GM13977 (cell line): ENCODE results near the gene ELOA.

ENCODE experiments used
- DNase-seq: peaks from one replicate; pipeline ENCODE4 v3.0.0; 2012; ENCODE audit warnings: low spot score
- CTCF ChIP-seq: IDR thresholded peaks from 2 replicates; pipeline ENCODE4 v1.5.1; 2012; ENCODE audit warnings: mild to moderate bottlenecking, control low read depth; ENCODE audit not compliant: insufficient read depth; ENCODE audit errors: extremely low read depth, missing control alignments
- in situ Hi-C: fragments of 300-500 bp; cut with MboI; formaldehyde crosslinking; loops from one replicate; pipeline ENCODE4 v1.12.0; 2022; ENCODE audit warnings: low sequenced_read_pairs, low pct_unique_long_range_greater_than_20kb, mixed read lengths, inconsistent platforms; ENCODE audit not compliant: unreplicated experiment

The ELOA gene

GRCh38 chr1:23736437-23737134 is 6.7 kb upstream of the ELOA start:
- TF ChIP-seq CTCF = no peak
- in situ Hi-C loops = no loop called here
- DNase-seq = no peak

- no peak for TF ChIP-seq CTCF
- in situ Hi-C loops = loop anchor here (10.0 kb wide), 2 partner anchors 47 to 197 kb away; partner anchors contain the start of gene RPL11
- no peak for DNase-seq
Measured at GRCh38 chr1:23741609-23742008, 1.7 kb upstream of the ELOA start.

GRCh38 chr1:23742670-23743286 is 493 bp upstream of the ELOA start:
- no peak for DNase-seq
- TF ChIP-seq CTCF = no peak
- in situ Hi-C loops = loop anchor here (10.0 kb wide), 2 partner anchors 48 to 198 kb away; partner anchors contain the start of gene RPL11

GRCh38 chr1:23745515-23745914 is 2.2 kb downstream of the ELOA start:
- peak; percentile 81 for DNase-seq
- peak; percentile 46 for TF ChIP-seq CTCF
- in situ Hi-C loops = loop anchor here (10.0 kb wide), 2 partner anchors 51 to 201 kb away; partner anchors contain the start of gene RPL11

- DNase-seq = no peak
- in situ Hi-C loops = loop anchor here (10.0 kb wide), 2 partner anchors 53 to 203 kb away; partner anchors contain the start of gene RPL11
Measured at GRCh38 chr1:23748016-23748415, 4.7 kb downstream of the ELOA start.

More at GRCh38 chr1:23748016-23748415, 4.7 kb downstream of the ELOA start:
- TF ChIP-seq CTCF = no peak
